C4-2B (cell line): ENCODE measurements around the gene WDR49.

Source experiments
- H3K27ac ChIP-seq: fragments of 450-650 bp; 2 replicates; pipeline ENCODE4 v1.5.1; 2017
- CTCF ChIP-seq: fragments of 450-650 bp; conservative IDR thresholded peaks from 2 replicates; pipeline ENCODE4 v1.5.1; 2017; ENCODE audit warnings: mild to moderate bottlenecking
- ZFX ChIP-seq: fragments of 450-650 bp; IDR thresholded peaks from 2 replicates; pipeline ENCODE4 v1.6.1; 2017

The WDR49 gene

GRCh38 chr3:167587651-167588050 lies 66.1 kb downstream of the WDR49 start:
- TF ChIP-seq ZFX = no peak
- no peak for TF ChIP-seq CTCF
- no peak overlapping the region for H3K27ac ChIP-seq

- TF ChIP-seq CTCF = no peak
- no peak for TF ChIP-seq ZFX
- no peak overlapping the region for H3K27ac ChIP-seq
Measured at GRCh38 chr3:167575000-167575600, 78.6 kb downstream of the WDR49 start.

GRCh38 chr3:167572991-167573390 lies 80.8 kb downstream of the WDR49 start:
- TF ChIP-seq CTCF (no peak), ZFX (no peak)
- no peak overlapping the region for H3K27ac ChIP-seq

GRCh38 chr3:167568634-167569033 lies 85.1 kb downstream of the WDR49 start:
- H3K27ac ChIP-seq = no peak overlapping the region
- no peak for TF ChIP-seq ZFX
- TF ChIP-seq CTCF = no peak; the same call in 1 of the 2 replicates

- H3K27ac ChIP-seq = no peak overlapping the region
- TF ChIP-seq ZFX = no peak
- no peak for TF ChIP-seq CTCF
Measured at GRCh38 chr3:167565489-167565888, 88.3 kb downstream of the WDR49 start.

- no peak for TF ChIP-seq ZFX
- TF ChIP-seq CTCF = no peak
- H3K27ac ChIP-seq = no peak overlapping the region
Measured at GRCh38 chr3:167564612-167565011, 89.1 kb downstream of the WDR49 start.

GRCh38 chr3:167559924-167560323 lies 93.8 kb downstream of the WDR49 start:
- no peak for TF ChIP-seq ZFX
- TF ChIP-seq CTCF = no peak
- no peak overlapping the region for H3K27ac ChIP-seq
